DND-41 (cell line): ENCODE data around the gene CIDEA.

Source experiments
- ATAC-seq: fragments of 200-7000 bp; cut with Tn5 transposase; 3 replicates; pipeline ENCODE4 v1.9.1; 2021; ENCODE audit warnings: low read depth; ENCODE audit not compliant: insufficient read depth
- DNase-seq: peaks from one replicate; pipeline ENCODE4 v3.0.0-alpha.2; 2020
- H2AFZ ChIP-seq: 2 replicates; pipeline ENCODE4 v1.6.0; 2012; ENCODE audit warnings: low read depth, low read length
- H3K27ac ChIP-seq: 2 replicates; pipeline ENCODE4 v1.5.1; 2012; ENCODE audit warnings: low read length, inconsistent platforms
- H3K27me3 ChIP-seq: fragments of 200-600 bp; sonication (generic); 2 replicates; pipeline ENCODE4 v1.6.0; 2012; ENCODE audit warnings: low read length, mild to moderate bottlenecking, inconsistent platforms; ENCODE audit not compliant: insufficient read depth, poor library complexity
- H3K36me3 ChIP-seq: 2 replicates; pipeline ENCODE4 v1.5.1; 2012; ENCODE audit warnings: low read length, inconsistent platforms; ENCODE audit not compliant: insufficient read depth
- H3K4me1 ChIP-seq: 2 replicates; pipeline ENCODE4 v1.5.1; 2012; ENCODE audit warnings: mild to moderate bottlenecking, low read length; ENCODE audit not compliant: insufficient read depth
- H3K4me2 ChIP-seq: 2 replicates; pipeline ENCODE4 v1.6.0; 2012; ENCODE audit warnings: mild to moderate bottlenecking, moderate library complexity, low read length, inconsistent platforms; ENCODE audit not compliant: insufficient read depth
- H3K4me3 ChIP-seq, 2 experiments: fragments of 200-600 bp in 1 of 2; shearing (Covaris generic) in 1 of 2; 2 replicates each; pipeline ENCODE4 v1.5.1; 2012 to 2016; ENCODE audit warnings: inconsistent platforms in 2 of 2, low read length in 2 of 2, mild to moderate bottlenecking in 2 of 2, low read depth in 1 of 2, moderate library complexity in 1 of 2
- H3K79me2 ChIP-seq: 2 replicates; pipeline ENCODE4 v1.6.0; 2012; ENCODE audit warnings: low read length, inconsistent platforms; ENCODE audit not compliant: insufficient read depth
- H3K9ac ChIP-seq: 2 replicates; pipeline ENCODE4 v1.6.0; 2012; ENCODE audit warnings: low read depth, mild to moderate bottlenecking, inconsistent platforms, low read length, moderate library complexity
- H3K9me3 ChIP-seq: 2 replicates; pipeline ENCODE4 v1.5.1; 2012; ENCODE audit warnings: low read length, moderate library complexity, mild to moderate bottlenecking, inconsistent platforms; ENCODE audit not compliant: insufficient read depth, severe bottlenecking
- H4K20me1 ChIP-seq: 2 replicates; pipeline ENCODE4 v1.6.0; 2012; ENCODE audit warnings: low read length; ENCODE audit not compliant: insufficient read depth
- EZH2 ChIP-seq: IDR thresholded peaks from 3 replicates; pipeline ENCODE4 v1.6.1; 2012; ENCODE audit warnings: borderline replicate concordance, low read depth, mild to moderate bottlenecking, moderate library complexity, low read length, inconsistent platforms; ENCODE audit not compliant: severe bottlenecking
- TF ChIP-seq, protein P1 (sequence below): IDR thresholded peaks from 2 replicates; pipeline ENCODE4 v1.5.1; 2012; ENCODE audit warnings: borderline replicate concordance, low read length, moderate library complexity, mild to moderate bottlenecking; ENCODE audit not compliant: poor library complexity, severe bottlenecking; ENCODE audit errors: extremely low read depth

CIDEA gene

DNA sequence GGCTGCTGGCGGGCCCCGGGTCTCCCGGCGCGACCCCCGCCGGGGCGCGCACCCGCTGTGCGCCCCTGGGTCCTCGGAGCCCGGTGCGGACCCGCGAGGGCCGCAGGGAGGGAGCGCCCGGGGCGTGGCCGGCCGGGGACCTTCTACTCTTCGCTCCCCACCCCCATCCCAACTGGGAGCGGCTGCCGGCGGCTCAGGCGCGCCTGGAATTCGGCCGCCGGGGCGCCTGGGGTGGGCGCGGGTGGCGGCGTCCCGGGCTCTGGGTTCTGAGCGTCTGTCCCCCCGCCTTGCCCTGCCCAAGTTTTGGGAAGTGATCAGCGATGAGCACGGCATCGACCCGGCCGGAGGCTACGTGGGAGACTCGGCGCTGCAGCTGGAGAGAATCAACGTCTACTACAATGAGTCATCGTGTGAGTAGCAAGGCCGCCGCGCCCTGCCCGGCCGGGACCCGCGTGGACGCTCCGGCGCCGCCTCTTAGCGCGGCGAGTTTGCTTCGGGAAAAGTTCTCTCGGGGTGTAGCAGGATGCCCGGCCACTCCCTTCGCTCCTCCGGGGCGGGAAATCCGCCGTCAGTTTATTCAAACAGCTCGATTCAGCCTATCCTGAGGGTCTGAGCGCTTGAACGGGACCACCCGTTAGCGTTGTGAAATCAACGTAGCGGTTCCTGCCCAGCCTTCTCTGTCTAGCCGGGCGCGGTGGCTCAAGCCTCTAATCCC, 54.4 kb downstream of the CIDEA start:
- Histone ChIP-seq H4K20me1 (no peaks in the 10 kb centered on the region), H3K9me3 (peaks cover 9% of the 10 kb centered on the region), H3K79me2 (no peaks in the 10 kb centered on the region), H3K9ac (no peak overlapping the region), H3K27ac (no peak overlapping the region), H3K4me3 (no peak overlapping the region), H3K4me2 (no peak overlapping the region), H3K4me1 (no peaks in the 10 kb centered on the region), H3K36me3 (no peaks in the 10 kb centered on the region), H2AFZ (no peak overlapping the region), H3K27me3 (no peaks in the 10 kb centered on the region)
- DNase-seq, result no peak
- no peak for TF ChIP-seq EZH2
- TF ChIP-seq, protein P1, sequence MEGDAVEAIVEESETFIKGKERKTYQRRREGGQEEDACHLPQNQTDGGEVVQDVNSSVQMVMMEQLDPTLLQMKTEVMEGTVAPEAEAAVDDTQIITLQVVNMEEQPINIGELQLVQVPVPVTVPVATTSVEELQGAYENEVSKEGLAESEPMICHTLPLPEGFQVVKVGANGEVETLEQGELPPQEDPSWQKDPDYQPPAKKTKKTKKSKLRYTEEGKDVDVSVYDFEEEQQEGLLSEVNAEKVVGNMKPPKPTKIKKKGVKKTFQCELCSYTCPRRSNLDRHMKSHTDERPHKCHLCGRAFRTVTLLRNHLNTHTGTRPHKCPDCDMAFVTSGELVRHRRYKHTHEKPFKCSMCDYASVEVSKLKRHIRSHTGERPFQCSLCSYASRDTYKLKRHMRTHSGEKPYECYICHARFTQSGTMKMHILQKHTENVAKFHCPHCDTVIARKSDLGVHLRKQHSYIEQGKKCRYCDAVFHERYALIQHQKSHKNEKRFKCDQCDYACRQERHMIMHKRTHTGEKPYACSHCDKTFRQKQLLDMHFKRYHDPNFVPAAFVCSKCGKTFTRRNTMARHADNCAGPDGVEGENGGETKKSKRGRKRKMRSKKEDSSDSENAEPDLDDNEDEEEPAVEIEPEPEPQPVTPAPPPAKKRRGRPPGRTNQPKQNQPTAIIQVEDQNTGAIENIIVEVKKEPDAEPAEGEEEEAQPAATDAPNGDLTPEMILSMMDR, result no peak
- no peak for ATAC-seq

DNA sequence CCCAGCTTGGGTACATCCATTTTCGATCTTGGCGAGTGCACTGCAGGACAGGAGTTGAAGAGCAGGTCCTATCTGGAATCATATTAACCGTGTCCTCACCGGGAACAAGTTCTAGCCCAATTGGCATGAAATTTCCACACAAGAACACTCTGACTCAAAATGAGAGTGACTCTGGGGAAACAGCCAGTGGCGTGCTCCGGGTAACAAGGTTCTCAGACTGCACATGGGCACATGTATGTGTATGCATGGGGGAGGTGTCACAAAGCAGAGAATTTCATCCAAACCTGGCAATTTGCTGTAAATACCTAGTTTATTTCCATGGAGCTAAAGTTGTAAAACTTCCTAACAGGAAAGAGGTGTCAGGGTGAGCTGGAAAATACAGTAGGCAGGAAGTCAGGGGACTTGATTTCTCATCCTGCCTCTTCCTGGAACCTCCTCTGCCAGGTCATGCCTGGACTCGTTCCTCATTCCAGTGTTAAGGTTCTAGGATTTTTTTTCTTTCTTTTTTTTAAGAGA, 55.6 kb downstream of the CIDEA start:
- Histone ChIP-seq H3K9ac (no peak overlapping the region), H3K4me3 (no peak overlapping the region)

DNA sequence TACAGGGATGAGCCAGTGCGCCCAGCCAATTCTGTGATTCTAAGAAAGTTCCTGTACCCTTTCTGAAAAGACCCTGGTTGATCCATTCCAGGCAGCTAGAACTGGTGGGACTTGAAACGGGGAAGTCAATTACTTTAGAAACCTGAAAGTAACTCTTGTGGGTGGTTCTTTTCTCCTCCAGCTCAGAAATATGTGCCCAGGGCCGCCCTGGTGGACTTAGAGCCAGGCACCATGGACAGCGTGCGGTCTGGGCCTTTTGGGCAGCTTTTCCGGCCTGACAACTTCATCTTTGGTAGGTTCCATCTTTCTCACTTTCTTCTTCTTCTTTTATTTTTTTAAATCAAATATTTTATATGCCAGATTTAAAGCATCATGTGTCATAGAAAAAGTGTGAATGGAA, 56.6 kb downstream of the CIDEA start:
- no peak overlapping the region for H3K9ac ChIP-seq
- ATAC-seq (no peak), DNase-seq (no peak)
- TF ChIP-seq EZH2, result no peak
- TF ChIP-seq, protein P1, result no peak
- H3K79me2 ChIP-seq, result no peaks in the 10 kb centered on the region
- H3K36me3 ChIP-seq, result no peaks in the 10 kb centered on the region
- peaks cover 9% of the 10 kb centered on the region for H3K9me3 ChIP-seq
- H3K4me2 ChIP-seq, result no peak overlapping the region
- H3K27ac ChIP-seq, result no peak overlapping the region
- no peaks in the 10 kb centered on the region for H3K4me1 ChIP-seq
- H2AFZ ChIP-seq, result no peak overlapping the region
- H4K20me1 ChIP-seq, result no peaks in the 10 kb centered on the region
- no peak overlapping the region for H3K4me3 ChIP-seq
- H3K27me3 ChIP-seq, result peaks cover 3% of the 10 kb centered on the region

More for the DNA sequence above, 55.6 kb downstream of the CIDEA start:
- Histone ChIP-seq H4K20me1 (no peaks in the 10 kb centered on the region), H2AFZ (no peak overlapping the region), H3K9me3 (peaks cover 9% of the 10 kb centered on the region), H3K27me3 (peaks cover 3% of the 10 kb centered on the region), H3K79me2 (no peaks in the 10 kb centered on the region), H3K36me3 (no peaks in the 10 kb centered on the region), H3K27ac (no peak overlapping the region), H3K4me2 (no peak overlapping the region), H3K4me1 (no peaks in the 10 kb centered on the region)
- TF ChIP-seq, protein P1, result no peak
- no peak for TF ChIP-seq EZH2
- DNase-seq (no peak), ATAC-seq (no peak)
